ENCODE results near the gene DYNLRB1. TPM values are rescaled to one million over a fixed set of nuclear protein-coding genes. Genes with fewer than 3 reads are reported as not detected.

Gene DYNLRB1
- total and polyA plus RNA-seq, 9 of the 15 experiments (the other 6 are each of a cell fraction or from before 2014, with no cell fraction given): 48.7 to 358 (median 121) TPM

DNA sequence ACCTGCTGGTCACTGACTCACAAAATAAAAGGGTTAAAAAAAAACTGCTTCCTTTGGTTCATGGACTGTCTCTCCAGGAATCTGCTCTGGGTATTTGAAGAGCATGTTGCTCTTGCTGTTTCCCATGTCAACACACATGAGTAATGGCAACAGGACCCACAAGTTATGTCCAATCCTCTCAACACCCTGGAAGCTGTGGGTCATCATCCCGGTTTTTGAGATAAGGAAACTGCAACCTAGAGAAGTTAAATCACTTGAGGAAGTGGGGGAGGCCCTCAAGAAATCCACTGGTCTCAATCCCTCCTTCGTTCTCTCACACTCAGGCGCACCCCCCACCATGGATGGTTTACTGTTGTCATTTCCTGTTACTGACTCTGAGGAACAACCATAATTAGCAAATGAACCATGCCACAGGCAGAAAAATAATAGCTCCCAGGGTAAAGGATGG lies 54.7 kb downstream of the DYNLRB1 start (continued):
- TF ChIP-seq JUN (IDR thresholded peaks at IDR 0.05; ENCODE audit: borderline replicate concordance, low read depth, low read length) (peak; percentile 74), JUN (CRISPR knock-in tag; IDR thresholded peaks at IDR 0.05; ENCODE audit: borderline replicate concordance) (no peak), ZNF592 (IDR thresholded peaks at IDR 0.05) (no peak), ZNF282 (CRISPR knock-in tag; IDR thresholded peaks at IDR 0.05) (no peak), GMEB1 (CRISPR knock-in tag; IDR thresholded peaks at IDR 0.05) (no peak), SMAD2 (IDR thresholded peaks at IDR 0.05; ENCODE audit: low read depth, low read length) (no peak), ZNF174 (CRISPR knock-in tag; IDR thresholded peaks at IDR 0.05) (no peak), RBM34 (IDR thresholded peaks at IDR 0.05; ENCODE audit: borderline replicate concordance, insufficient read depth, low read length) (no peak), MXD1 (CRISPR knock-in tag; IDR thresholded peaks at IDR 0.05; ENCODE audit: borderline replicate concordance, poor library complexity, severe bottlenecking) (no peak), SNIP1 (IDR thresholded peaks at IDR 0.05; ENCODE audit: low read depth) (no peak), ZBTB8A (IDR thresholded peaks at IDR 0.05; ENCODE audit: partially characterized antibody) (no peak), RBM15 (IDR thresholded peaks at IDR 0.05; ENCODE audit: insufficient read depth, low read length) (no peak), XRCC3 (IDR thresholded peaks at IDR 0.05) (no peak), HIVEP1 (CRISPR knock-in tag; IDR thresholded peaks at IDR 0.05) (no peak)
- TF ChIP-seq, protein P1, sequence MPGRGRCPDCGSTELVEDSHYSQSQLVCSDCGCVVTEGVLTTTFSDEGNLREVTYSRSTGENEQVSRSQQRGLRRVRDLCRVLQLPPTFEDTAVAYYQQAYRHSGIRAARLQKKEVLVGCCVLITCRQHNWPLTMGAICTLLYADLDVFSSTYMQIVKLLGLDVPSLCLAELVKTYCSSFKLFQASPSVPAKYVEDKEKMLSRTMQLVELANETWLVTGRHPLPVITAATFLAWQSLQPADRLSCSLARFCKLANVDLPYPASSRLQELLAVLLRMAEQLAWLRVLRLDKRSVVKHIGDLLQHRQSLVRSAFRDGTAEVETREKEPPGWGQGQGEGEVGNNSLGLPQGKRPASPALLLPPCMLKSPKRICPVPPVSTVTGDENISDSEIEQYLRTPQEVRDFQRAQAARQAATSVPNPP (IDR thresholded peaks at IDR 0.05; ENCODE audit: borderline replicate concordance, insufficient read depth, insufficient read length): no peak
- TF ChIP-seq, protein P2, sequence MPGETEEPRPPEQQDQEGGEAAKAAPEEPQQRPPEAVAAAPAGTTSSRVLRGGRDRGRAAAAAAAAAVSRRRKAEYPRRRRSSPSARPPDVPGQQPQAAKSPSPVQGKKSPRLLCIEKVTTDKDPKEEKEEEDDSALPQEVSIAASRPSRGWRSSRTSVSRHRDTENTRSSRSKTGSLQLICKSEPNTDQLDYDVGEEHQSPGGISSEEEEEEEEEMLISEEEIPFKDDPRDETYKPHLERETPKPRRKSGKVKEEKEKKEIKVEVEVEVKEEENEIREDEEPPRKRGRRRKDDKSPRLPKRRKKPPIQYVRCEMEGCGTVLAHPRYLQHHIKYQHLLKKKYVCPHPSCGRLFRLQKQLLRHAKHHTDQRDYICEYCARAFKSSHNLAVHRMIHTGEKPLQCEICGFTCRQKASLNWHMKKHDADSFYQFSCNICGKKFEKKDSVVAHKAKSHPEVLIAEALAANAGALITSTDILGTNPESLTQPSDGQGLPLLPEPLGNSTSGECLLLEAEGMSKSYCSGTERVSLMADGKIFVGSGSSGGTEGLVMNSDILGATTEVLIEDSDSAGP (CRISPR knock-in tag; IDR thresholded peaks at IDR 0.05): no peak
- TF ChIP-seq, protein P3, sequence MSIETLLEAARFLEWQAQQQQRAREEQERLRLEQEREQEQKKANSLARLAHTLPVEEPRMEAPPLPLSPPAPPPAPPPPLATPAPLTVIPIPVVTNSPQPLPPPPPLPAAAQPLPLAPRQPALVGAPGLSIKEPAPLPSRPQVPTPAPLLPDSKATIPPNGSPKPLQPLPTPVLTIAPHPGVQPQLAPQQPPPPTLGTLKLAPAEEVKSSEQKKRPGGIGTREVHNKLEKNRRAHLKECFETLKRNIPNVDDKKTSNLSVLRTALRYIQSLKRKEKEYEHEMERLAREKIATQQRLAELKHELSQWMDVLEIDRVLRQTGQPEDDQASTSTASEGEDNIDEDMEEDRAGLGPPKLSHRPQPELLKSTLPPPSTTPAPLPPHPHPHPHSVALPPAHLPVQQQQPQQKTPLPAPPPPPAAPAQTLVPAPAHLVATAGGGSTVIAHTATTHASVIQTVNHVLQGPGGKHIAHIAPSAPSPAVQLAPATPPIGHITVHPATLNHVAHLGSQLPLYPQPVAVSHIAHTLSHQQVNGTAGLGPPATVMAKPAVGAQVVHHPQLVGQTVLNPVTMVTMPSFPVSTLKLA (conservative IDR thresholded peaks at IDR 0.05): peak; percentile 16 to 54; a peak in 2 of 4 replicates

All from K562 (cell line).